Activated gamma-delta T cell (primary cell): ENCODE data around the gene CTNNAL1.
A peak's percentile ranks its signal among the peaks of the same experiment; 100 is the strongest.
"Not testable (repeated sequence)": the region's sequence is repeated elsewhere in the genome, so short reads cannot be mapped to it uniquely, and the experiment has no call there.

Experiments
- DNase-seq: peaks from one replicate; lab custom pipeline; 2025; lab: John Stamatoyannopoulos, UW

Gene CTNNAL1

GRCh38 chr9:108994695-108995094, 18.6 kb downstream of the CTNNAL1 start:
- no peak for DNase-seq

- no peak for DNase-seq
Measured at GRCh38 chr9:108991479-108991878, 21.8 kb downstream of the CTNNAL1 start.

GRCh38 chr9:108983885-108984284, 29.4 kb downstream of the CTNNAL1 start:
- DNase-seq, result no peak

- no peak for DNase-seq
Measured at GRCh38 chr9:108980893-108981292, 32.4 kb downstream of the CTNNAL1 start.

- DNase-seq, result no peak
Measured at GRCh38 chr9:108978205-108978604, 35.1 kb downstream of the CTNNAL1 start.

GRCh38 chr9:108973895-108974294, 39.4 kb downstream of the CTNNAL1 start:
- no peak for DNase-seq

- no peak for DNase-seq
Measured at GRCh38 chr9:108972626-108973209, 40.6 kb downstream of the CTNNAL1 start.

- no peak for DNase-seq
Measured at GRCh38 chr9:108972186-108972585, 41.1 kb downstream of the CTNNAL1 start.

- not testable (repeated sequence) for DNase-seq
Measured at GRCh38 chr9:108971392-108971791, 41.9 kb downstream of the CTNNAL1 start.

GRCh38 chr9:108967916-108968315, 45.4 kb downstream of the CTNNAL1 start:
- no peak for DNase-seq

GRCh38 chr9:108963459-108964143, 49.7 kb downstream of the CTNNAL1 start:
- no peak for DNase-seq

- no peak for DNase-seq
Measured at GRCh38 chr9:108961151-108961550, 52.1 kb downstream of the CTNNAL1 start.

- no peak for DNase-seq
Measured at GRCh38 chr9:108960331-108960730, 53.0 kb downstream of the CTNNAL1 start.

GRCh38 chr9:108956631-108957026, 56.7 kb downstream of the CTNNAL1 start:
- DNase-seq, result no peak

- DNase-seq, result no peak
Measured at GRCh38 chr9:108956022-108956630, 57.2 kb downstream of the CTNNAL1 start.

GRCh38 chr9:108953983-108954574, 59.2 kb downstream of the CTNNAL1 start:
- DNase-seq, result no peak

- no peak for DNase-seq
Measured at GRCh38 chr9:108951578-108951977, 61.7 kb downstream of the CTNNAL1 start.

GRCh38 chr9:108950168-108950567, 63.1 kb downstream of the CTNNAL1 start:
- no peak for DNase-seq

- no peak for DNase-seq
Measured at GRCh38 chr9:108939975-108940374, 73.3 kb downstream of the CTNNAL1 start.

GRCh38 chr9:108937561-108938305, 75.6 kb downstream of the CTNNAL1 start:
- no peak for DNase-seq

GRCh38 chr9:108934323-108934893, 78.9 kb downstream of the CTNNAL1 start, which contains the start of gene ABITRAM:
Gene ABITRAM, plus strand, starts transcription at chr9:108934400. Its CDS starts 87 bp downstream, at chr9:108934487.
- DNase-seq, result peak; percentile 72
